ENCODE measurements around the gene ANKRD13D.

- no peak for TF ChIP-seq POLR2A (IDR thresholded peaks at IDR 0.05; ENCODE audit: low read depth, low read length)
- no peak for TF ChIP-seq PAX5 (IDR thresholded peaks at IDR 0.05; ENCODE audit: insufficient read depth, low read length, severe bottlenecking)
- TF ChIP-seq POLR2AphosphoS5 (IDR thresholded peaks at IDR 0.05; ENCODE audit: low read depth, low read length): no peak
- TF ChIP-seq SPI1 (IDR thresholded peaks at IDR 0.05; ENCODE audit: low read depth, low read length): no peak
- no peak for TF ChIP-seq TAF1 (IDR thresholded peaks at IDR 0.05; ENCODE audit: low read depth, low read length)
Measured at GRCh38 chr11:67260406-67260805, 28.7 kb upstream of the ANKRD13D start.

All from GM12891 (cell line).